HG03520 (cell line): ENCODE results near the gene ORMDL3.
"Not testable (repeated sequence)": the region's sequence is repeated elsewhere in the genome, so short reads cannot be mapped to it uniquely, and the experiment has no call there.

Source experiments
- ATAC-seq: cut with Tn5 transposase; IDR thresholded peaks from one replicate; pipeline ENCODE4 v1.9.1; 2021; ENCODE audit warnings: mild to moderate bottlenecking, moderate library complexity; ENCODE audit not compliant: unreplicated experiment

The ORMDL3 gene

DNA sequence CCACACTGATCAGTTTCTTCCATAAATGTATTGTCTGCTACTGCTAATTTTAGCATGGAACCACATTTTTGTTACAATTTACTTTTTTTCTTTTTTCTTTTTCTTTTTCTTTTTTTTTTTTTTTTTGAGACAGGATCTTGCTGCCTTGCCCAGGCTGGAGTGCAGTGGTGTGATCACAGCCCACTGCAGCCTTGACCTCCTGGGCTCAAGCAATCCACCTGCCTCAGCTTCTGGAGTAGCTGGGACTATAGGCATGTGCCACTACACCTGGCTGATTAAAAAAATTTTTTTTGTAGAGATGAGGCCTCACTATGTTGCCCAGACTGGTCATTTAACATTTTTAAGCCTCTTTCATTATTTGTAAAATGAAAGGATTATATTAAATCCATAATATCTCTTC lies 40.3 kb downstream of the ORMDL3 start:
- ATAC-seq: no peak

DNA sequence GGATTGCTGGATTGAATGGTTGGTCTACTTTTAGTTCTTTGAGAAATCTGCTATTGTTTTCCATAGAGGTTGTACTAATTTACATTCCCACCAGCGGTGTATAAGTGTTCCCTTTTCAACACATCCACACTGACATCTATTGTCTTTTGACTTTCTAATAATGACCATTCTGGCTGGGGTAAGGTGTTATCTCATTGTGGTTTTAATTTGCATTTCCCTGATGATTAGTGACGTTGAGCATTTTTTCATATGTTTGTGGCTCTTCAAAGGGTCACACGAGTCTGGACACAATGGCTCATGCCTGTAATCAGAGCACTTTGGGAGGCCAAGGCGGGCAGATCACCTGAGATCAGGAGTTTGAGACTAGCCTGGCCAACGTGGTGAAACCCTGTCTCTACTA lies 41.3 kb downstream of the ORMDL3 start:
- ATAC-seq: not testable (repeated sequence)

DNA sequence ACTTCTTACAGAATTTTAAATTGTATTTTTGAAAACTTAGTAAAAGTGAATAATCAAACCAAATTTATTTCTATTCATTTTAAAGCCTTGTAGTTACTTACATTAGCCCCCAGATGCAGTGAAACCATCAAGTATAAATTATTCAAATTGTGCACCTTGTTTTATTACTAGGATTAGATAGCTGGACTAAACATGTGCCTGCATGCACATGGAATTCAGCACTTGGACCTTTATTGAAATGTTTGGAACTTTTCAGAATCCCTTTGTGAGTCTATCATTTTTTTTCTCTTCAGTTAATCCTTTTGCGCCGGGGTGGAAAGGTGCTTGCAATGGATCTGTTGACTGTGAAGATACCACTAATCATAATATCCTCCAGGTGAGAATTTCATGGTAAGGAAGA lies 54.6 kb downstream of the ORMDL3 start:
- no peak for ATAC-seq

GRCh38 chr17:39871801-39872200 lies 55.6 kb downstream of the ORMDL3 start:
- ATAC-seq: no peak
